HepG2 (cell line): ENCODE measurements around the gene NLRP12. TPM values are rescaled to one million over a fixed set of nuclear protein-coding genes. Genes with fewer than 3 reads are reported as not detected.

Experiments used
- CTCF ChIP-seq: sonication (generic); formaldehyde crosslinking; IDR thresholded peaks from 2 replicates; pipeline ENCODE4 v1.5.0; 2020; ENCODE audit warnings: mild to moderate bottlenecking, missing genetic modification reagents, moderate library complexity
- FOXO1 ChIP-seq: sonication (generic); formaldehyde crosslinking; IDR thresholded peaks from 2 replicates; pipeline ENCODE4 v1.4.0; 2020; ENCODE audit warnings: missing genetic modification reagents
- HOXA3 ChIP-seq: sonication (generic); formaldehyde crosslinking; IDR thresholded peaks from 2 replicates; pipeline ENCODE4 v1.5.0; 2020; ENCODE audit warnings: missing genetic modification reagents
- KDM5B ChIP-seq: sonication (generic); formaldehyde crosslinking; IDR thresholded peaks from 2 replicates; pipeline ENCODE4 v1.4.0; 2020; ENCODE audit warnings: missing genetic modification reagents, mild to moderate bottlenecking, borderline replicate concordance
- KLF11 ChIP-seq: IDR thresholded peaks from 2 replicates; pipeline ENCODE4 v1.6.1; 2016; ENCODE audit warnings: missing compliant biosample characterization
- MXI1 ChIP-seq: IDR thresholded peaks from 3 replicates; pipeline ENCODE4 v1.6.1; 2012; ENCODE audit warnings: low read depth, low read length, inconsistent platforms, borderline replicate concordance
- NR2F2 ChIP-seq: IDR thresholded peaks from 2 replicates; pipeline ENCODE4 v1.6.1; 2012; ENCODE audit warnings: low read depth, inconsistent platforms, borderline replicate concordance
- PHF21A ChIP-seq: sonication (generic); formaldehyde crosslinking; IDR thresholded peaks from 2 replicates; pipeline ENCODE4 v1.5.0; 2020; ENCODE audit warnings: mild to moderate bottlenecking, missing genetic modification reagents
- PRMT3 ChIP-seq: sonication (generic); formaldehyde crosslinking; IDR thresholded peaks from 2 replicates; pipeline ENCODE4 v1.8.1; 2022; ENCODE audit warnings: low read depth, mild to moderate bottlenecking, moderate library complexity, missing genetic modification reagents, borderline replicate concordance
- REST ChIP-seq, 2 experiments: IDR thresholded peaks; 2 replicates each; pipeline ENCODE4 v1.6.1; 2011 to 2012; ENCODE audit warnings: low read length in 2 of 2, borderline replicate concordance in 1 of 2, low read depth in 1 of 2, mild to moderate bottlenecking in 1 of 2, moderate library complexity in 1 of 2
- RFX3 ChIP-seq: IDR thresholded peaks from 2 replicates; pipeline ENCODE4 v1.6.1; 2016; ENCODE audit warnings: missing biosample characterization, missing genetic modification reagents
- RXRA ChIP-seq: sonication (generic); formaldehyde crosslinking; IDR thresholded peaks from 2 replicates; pipeline ENCODE4 v1.5.1; 2020; ENCODE audit warnings: missing genetic modification reagents
- RXRB ChIP-seq: IDR thresholded peaks from 2 replicates; pipeline ENCODE4 v1.6.1; 2016; ENCODE audit warnings: borderline replicate concordance, missing genetic modification reagents, missing compliant biosample characterization
- ZBTB43 ChIP-seq: sonication (generic); formaldehyde crosslinking; conservative IDR thresholded peaks from 2 replicates; pipeline ENCODE4 v1.4.0; 2020; ENCODE audit warnings: missing genetic modification reagents
- ZFP36L1 ChIP-seq: sonication (generic); formaldehyde crosslinking; IDR thresholded peaks from 2 replicates; pipeline ENCODE4 v1.8.0; 2022; ENCODE audit warnings: mild to moderate bottlenecking, missing genetic modification reagents, moderate library complexity
- ZGPAT ChIP-seq: IDR thresholded peaks from 2 replicates; pipeline ENCODE4 v1.6.1; 2016; ENCODE audit warnings: mild to moderate bottlenecking
- ZMYM4 ChIP-seq: sonication (generic); formaldehyde crosslinking; IDR thresholded peaks from 2 replicates; pipeline ENCODE4 v1.8.1; 2023; ENCODE audit warnings: mild to moderate bottlenecking, missing genetic modification reagents
- ZNF615 ChIP-seq: sonication (generic); formaldehyde crosslinking; IDR thresholded peaks from 2 replicates; pipeline ENCODE4 v1.5.0; 2020; ENCODE audit warnings: mild to moderate bottlenecking, missing genetic modification reagents, borderline replicate concordance
- ZNF704 ChIP-seq: sonication (generic); formaldehyde crosslinking; IDR thresholded peaks from 2 replicates; pipeline ENCODE4 v1.8.1; 2023; ENCODE audit warnings: mild to moderate bottlenecking, inconsistent platforms, moderate library complexity, missing genetic modification reagents, borderline replicate concordance
- ZNF776 ChIP-seq: sonication (generic); formaldehyde crosslinking; IDR thresholded peaks from 2 replicates; pipeline ENCODE4 v1.4.0; 2020; ENCODE audit warnings: mild to moderate bottlenecking, missing genetic modification reagents
- ZSCAN22 ChIP-seq: sonication (generic); formaldehyde crosslinking; IDR thresholded peaks from 2 replicates; pipeline ENCODE4 v1.4.0; 2020; ENCODE audit warnings: mild to moderate bottlenecking, missing genetic modification reagents
- polyA plus RNA-seq, 8 experiments: library from polyadenylated mRNA; depleted of rRNA in 3 of 8; stranded (reverse) in 7 of 8; unstranded in 1 of 8; fragments of >200 nt; fragmentation: Illumina TruSeq in 4 of 8; extraction: Trizol in 4 of 8; gene quantifications; 2 replicates each; pipeline versions ENCODE4 v1.2.1 to v1.2.3, GENCODE V29; 2011 to 2016; ENCODE audit warnings: low read depth in 4 of 8, missing spikeins in 1 of 8, mixed read lengths in 1 of 8; ENCODE audit not compliant: insufficient read depth in 1 of 8
- total RNA-seq, 5 experiments: library from RNA; depleted of rRNA; stranded (reverse); fragments of >200 nt; fragmentation: Illumina TruSeq; extraction: Trizol; gene quantifications; 2 replicates each; pipeline ENCODE4 v1.2.3, GENCODE V29; 2016; ENCODE audit warnings: low read depth in 1 of 5

The NLRP12 gene
- total and polyA plus RNA-seq, 2 of the 13 experiments (the other 11 are each of a cell fraction or from before 2014, with no cell fraction given): 0.15 to 0.20 TPM

GRCh38 chr19:53864308-53864836 is 40.3 kb upstream of the NLRP12 start (continued):
- TF ChIP-seq ZMYM4 (CRISPR knock-in tag): peak; percentile 57
- peak; percentile 55; the same call in 1 of the 2 replicates for TF ChIP-seq RFX3 (CRISPR knock-in tag)
- TF ChIP-seq KDM5B (CRISPR knock-in tag): peak; percentile 24; the same call in 1 of the 2 replicates
- TF ChIP-seq RXRA (CRISPR knock-in tag): peak; percentile 88
- TF ChIP-seq MXI1: peak; percentile 79; the same call in 1 of the 3 replicates
- TF ChIP-seq ZNF704 (CRISPR knock-in tag): 0 out of 2 replicates have a peak, but pooled peaks have one; percentile 17
- 0 out of 2 replicates have a peak, but pooled peaks have one; percentile 10 for TF ChIP-seq ZNF776 (CRISPR knock-in tag)
- TF ChIP-seq ZSCAN22 (CRISPR knock-in tag): no peak
- TF ChIP-seq ZNF615 (CRISPR knock-in tag): no peak
- TF ChIP-seq HOXA3: peak; percentile 79
- peak; percentile 91 for TF ChIP-seq RXRB (CRISPR knock-in tag)
- peak; percentile 95 for TF ChIP-seq PHF21A (CRISPR knock-in tag)
- peak in 1 of 2 experiments; percentile 73; a peak in 1 of 4 replicates for TF ChIP-seq REST (IDR thresholded peaks at IDR 0.05; ENCODE audit: borderline replicate concordance in 1 of 2, low read depth in 1 of 2, low read length in 2 of 2)
- TF ChIP-seq ZBTB43 (CRISPR knock-in tag): peak; percentile 77
- TF ChIP-seq KLF11: 0 out of 2 replicates have a peak, but pooled peaks have one; percentile 72
- 0 out of 2 replicates have a peak, but pooled peaks have one; percentile 53 for TF ChIP-seq PRMT3
- TF ChIP-seq FOXO1 (CRISPR knock-in tag): peak; percentile 99
- TF ChIP-seq ZGPAT: peak; percentile 86
- peak; percentile 29; the same call in 1 of the 2 replicates for TF ChIP-seq CTCF (CRISPR knock-in tag)
- TF ChIP-seq NR2F2: peak; percentile 97
- TF ChIP-seq ZFP36L1: peak; percentile 87
